EL (cell line): ENCODE data around the gene METTL18.

Source experiments
- DNase-seq: peaks from one replicate; pipeline ENCODE4 v3.0.0-alpha.2; 2016

Gene METTL18

DNA sequence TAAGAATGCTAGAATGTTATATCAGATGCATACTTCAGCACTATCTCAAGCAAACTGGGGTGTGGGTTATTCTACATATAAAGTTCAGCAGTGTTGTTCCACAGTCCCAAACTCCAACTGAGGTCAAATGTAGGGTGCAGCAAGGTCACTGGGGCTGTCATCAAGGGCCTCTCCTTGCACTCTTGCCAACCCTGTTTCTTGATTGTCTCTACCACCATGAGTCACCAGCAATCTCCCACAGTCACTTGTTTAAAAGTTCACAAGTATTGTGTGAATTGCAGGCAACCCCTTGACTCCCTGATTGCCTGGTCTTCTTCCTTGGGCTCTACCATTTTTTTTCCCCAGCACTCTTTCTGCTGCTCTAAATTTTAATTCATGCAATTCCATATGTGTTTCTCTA, 10.6 kb downstream of the METTL18 start:
- DNase-seq, result no peak

DNA sequence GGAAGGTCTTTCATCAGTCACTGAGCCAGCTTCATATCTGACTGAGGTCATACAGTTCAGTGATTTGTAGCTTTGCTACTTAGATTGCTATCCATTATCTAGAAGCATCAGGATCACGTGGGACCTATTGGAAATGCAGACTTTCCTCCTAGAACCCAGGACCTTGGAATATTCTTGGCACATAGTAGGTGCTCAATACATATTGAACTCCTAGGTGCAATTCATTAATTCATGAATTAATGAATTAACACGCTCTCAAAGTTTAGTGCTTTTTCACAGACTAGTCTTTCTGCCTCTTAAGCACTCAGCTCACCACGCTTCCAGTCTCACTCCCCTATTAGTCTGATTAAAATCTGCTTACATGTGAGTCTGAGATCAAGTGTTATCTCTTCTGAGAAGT, 12.1 kb downstream of the METTL18 start:
- DNase-seq, result no peak

DNA sequence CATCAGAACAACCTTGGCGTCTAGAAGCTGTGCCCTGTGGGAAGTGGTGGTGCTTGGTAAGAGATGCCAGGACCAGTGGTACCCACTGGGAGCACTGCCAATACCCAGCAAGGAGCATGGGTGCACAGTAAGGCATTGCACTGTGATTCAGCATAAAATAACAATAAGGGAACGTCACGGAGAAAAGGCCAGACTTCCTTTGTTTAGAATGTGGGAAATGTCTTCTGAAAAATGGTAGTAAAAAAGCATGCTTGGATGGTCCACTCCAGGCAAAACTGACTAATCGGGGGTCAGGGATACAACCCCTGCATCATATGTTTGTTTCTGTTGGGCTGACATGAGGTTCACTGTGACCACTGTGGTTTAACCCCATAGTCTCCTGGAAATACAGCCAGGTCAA, 14.7 kb downstream of the METTL18 start:
- DNase-seq, result peak; percentile 53

DNA sequence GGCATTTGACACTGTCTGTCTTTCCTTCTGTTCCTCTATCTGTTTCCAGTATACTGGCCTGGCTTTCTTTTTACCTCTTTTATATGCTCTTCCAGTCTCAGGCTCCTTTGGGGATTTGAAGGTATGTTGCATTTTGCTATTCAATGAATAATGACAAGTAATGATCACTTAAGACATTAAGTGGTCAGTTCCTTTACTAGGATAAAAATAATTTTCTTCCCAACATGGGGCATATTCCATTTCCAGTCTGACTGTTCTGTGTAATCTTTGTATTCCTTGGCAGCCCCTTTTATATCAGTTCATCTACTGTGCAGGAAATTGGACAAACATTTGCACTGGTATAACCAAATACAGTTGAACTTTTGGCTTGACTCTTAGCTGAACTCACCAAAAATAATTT, 15.6 kb downstream of the METTL18 start:
- no peak for DNase-seq

DNA sequence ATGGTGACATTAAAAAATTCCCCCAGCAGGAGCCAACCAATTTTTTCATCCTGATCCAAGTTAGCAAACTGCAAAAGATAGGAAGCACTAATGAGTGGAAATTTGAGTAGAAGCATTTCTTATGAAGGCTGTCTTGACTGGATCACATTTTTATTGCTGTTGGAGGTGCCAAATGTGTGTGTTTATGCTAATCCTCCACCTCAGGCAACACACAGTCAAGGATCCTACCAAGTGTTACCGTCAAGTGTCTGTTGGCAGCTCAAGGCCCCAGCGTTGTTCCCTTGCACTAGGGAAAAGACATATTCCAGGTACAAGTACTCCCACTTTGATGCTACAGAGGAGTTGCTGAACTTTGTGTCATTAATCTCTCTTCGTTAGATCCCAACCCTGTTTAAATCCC, 18.3 kb downstream of the METTL18 start:
- no peak for DNase-seq

DNA sequence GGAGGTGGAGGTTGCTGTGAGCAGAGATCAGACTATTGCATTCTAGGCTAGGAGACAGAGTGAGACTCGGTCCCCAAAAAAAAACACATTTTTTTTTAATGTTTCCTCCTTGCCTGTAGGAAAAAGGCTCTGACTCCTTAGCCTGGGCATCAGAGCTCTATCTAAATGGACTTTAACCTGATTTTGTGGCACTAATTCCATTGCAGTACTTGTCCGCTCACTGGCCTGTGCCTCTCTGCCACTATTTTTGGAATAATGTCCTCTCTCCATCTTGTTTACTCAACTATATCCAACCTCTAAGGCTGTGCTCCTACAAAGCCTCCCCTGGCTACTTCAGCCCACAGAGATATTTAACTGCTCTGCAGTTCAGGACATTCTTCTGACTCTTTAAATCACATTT, 26.5 kb downstream of the METTL18 start:
- no peak for DNase-seq

DNA sequence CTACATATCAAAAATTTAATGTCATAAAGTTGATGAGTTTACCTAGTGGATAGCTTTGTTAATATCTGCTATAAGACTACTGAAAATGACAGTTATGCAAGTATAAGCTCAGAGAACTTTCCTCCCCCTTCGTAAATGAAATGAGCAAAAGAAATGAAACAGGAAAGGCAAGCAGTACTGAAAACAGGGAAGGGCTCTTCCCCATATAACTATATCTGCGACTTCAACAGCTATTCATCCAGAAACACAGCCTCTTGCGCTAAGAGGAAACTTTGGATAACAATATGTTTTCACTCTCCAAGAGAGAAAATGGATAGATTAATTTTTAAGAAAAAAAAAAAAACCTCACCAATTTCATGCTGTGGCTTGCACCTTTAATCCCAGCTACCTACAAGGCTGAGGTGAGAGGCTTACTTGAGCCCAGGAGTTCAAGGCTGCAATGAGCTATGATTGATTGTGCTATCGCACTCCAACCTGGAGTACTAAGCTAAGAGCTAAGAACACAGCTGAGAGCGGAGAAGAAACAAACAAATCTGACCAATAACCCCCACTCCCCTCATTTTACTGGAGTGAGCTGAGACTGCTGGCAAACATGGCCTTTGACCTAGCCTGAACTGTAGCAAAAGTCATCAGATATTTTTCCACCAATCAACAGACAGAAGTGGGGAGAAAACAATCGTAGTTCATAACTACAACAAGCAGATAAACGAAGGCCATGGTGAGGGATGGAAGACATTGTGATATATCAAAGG, 29.0 kb downstream of the METTL18 start:
- no peak for DNase-seq

DNA sequence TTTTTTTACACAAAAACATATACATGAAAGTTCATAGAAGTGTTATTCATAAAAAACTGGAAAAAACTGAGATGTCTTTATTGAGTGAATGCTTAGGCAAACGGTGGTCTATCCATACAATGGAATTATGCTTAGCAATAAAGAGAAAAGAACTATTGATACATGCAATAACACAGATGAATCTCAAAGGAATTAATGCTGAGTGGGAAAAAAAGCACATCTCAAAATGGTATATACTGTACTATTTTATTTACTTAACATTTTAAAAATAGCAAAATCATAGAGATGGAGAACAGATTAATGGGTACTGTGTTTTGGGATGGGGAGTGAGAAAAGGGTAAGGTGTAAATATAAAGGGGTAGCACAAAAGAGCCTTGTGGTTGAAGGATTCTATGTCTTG, 29.8 kb downstream of the METTL18 start:
- no peak for DNase-seq

DNA sequence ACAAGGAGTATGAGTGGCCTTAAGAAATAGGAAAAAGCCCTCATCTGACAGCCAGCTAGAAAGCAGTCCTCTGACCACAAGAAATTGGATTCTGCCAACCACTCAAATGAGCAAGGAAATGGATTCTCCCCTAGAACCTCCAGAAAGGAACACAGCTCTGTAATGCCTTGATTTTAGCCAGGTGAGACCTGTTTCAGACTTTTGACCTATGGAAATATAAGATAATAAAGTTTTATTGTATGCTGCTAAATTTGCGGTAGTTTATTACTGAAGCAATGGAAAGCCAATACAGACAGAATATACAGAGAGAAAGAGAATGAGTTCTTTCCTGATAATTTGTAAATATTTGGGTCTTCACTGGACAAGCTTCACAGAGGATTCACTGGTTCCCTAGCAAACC, 32.0 kb downstream of the METTL18 start:
- no peak for DNase-seq

DNA sequence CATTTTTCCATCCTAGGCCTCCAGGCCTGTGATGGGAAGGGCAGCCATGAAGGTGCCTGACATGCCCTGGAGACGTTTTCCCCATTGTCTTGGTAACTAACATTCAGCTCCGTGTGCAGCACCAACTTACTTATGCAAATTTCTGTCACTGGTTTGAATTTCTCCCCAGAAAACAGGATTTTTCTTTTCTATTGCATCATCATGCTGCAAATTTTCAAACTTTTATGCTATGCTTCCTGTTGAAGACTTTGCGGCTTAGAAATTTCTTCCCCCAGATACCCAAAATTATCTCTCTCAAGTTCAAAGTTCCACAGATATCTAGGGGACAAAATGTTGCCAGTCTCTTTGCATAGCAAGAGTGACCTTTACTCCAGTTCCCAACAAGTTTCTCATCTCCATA, 35.7 kb downstream of the METTL18 start:
- DNase-seq, result no peak

DNA sequence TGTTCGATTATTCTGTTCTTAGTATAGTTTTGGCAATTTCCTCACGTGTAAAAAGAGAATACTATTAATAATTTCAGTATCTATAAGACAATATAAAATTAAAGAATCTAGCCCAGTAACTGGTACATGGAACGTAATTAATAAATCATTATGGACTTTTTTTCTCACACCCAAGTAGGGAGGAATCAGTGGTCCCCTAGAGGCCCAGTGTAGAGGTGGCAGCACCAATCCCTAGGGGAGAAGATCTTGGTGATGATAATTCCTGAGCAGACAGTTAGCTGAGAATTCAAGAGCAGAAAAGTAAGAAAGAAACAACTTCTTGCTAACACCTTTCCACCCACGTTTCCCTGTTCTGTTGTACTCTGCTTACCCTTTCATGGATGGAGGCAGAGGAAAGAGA, 41.2 kb downstream of the METTL18 start:
- DNase-seq, result no peak

DNA sequence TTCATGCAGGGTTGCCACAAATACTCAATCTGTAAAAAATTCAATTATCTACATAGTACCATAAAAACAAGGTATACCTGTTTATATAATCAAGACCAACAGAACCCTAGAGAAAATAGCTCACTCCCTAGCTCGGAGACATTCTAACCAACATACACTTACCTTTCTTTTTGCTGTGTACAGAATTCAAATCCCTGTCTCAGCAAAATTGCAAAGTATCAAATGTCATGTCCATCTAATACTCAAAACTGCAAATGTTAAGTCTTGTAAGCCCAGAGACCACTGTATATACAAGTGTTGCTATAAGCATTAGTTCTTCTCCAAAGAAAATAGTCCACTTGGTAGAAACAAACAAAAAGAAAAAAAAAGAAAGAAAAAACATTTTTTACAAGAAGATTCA, 44.7 kb downstream of the METTL18 start:
- no peak for DNase-seq

DNA sequence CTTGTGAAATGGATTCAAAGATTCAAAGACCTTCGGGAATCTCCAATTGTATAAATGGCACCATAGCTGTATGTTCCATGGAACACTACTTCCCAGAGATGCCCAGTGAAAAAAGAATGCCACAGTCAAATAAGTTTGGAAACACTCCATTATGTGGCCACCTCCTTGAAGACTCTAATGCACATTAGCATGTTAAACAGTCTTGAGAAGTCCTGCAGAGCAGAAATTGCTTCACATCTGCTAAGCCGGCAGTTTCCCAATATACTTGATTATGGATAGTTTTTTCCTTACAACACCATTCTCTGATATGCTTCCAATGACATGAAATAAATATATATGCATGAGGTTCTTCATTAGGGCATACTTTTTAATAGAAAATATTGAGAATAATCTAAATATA, 48.2 kb downstream of the METTL18 start:
- no peak for DNase-seq

DNA sequence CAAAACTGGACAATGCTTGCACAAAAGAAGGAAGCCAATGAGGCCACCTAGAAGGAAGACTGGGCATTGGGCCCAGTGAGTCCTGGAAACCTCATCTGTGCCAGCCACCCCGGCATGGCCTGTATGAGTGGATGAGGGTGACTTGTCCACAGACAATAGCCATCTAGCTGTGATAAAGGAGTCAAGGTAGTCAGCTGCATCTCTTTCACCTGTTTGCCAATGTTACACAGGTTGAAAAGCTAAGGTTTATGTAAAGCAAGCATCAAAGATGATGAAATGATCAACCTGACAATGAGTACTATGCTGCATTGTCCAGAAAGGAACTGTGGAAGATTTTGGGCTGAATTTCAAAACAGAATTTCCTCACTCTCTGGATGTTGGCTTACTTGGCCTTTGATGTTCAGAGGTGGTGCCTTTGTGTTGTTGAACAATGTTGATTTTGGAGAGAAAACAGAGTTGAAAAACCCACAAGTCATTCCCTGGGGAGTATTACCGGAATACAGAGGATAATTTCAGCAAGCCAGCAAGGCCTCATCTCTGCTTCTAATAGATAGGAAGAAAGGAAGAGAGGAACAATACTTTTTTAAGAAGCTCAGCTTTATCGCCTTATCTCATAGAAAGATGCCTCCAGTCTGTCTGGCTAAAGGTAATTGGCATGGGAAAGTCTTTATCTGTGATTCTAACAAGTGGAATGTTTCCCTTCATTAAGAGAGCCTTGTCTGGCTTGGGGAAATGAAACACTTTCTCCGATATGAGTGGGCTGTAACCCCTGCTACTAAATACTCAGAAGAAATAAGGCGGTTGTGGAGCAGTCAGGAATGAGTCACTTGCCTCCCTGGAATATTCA, 49.5 kb downstream of the METTL18 start:
- no peak for DNase-seq
